Fibroblast of villous mesenchyme (primary cell): ENCODE results near the gene SMURF1. TPM values are rescaled to one million over a fixed set of nuclear protein-coding genes. Genes with fewer than 3 reads are reported as not detected.
A peak's percentile ranks its signal among the peaks of the same experiment; 100 is the strongest.
"Not testable (repeated sequence)": the region's sequence is repeated elsewhere in the genome, so short reads cannot be mapped to it uniquely, and the experiment has no call there.

Source experiments
- DNase-seq: peaks from one replicate; pipeline ENCODE4 v3.0.0-alpha.2; 2010; ENCODE audit warnings: low read depth
- H3K4me3 ChIP-seq: 2 replicates; pipeline ENCODE4 v1.5.1; 2011; ENCODE audit warnings: low read depth, mild to moderate bottlenecking, low read length
- total RNA-seq: library from RNA; depleted of rRNA; stranded (reverse); fragments of >200 nt; gene quantifications from 2 replicates; pipeline ENCODE4 v1.2.3, GENCODE V29; 2012
- TF ChIP-seq, protein P1 (sequence below): IDR thresholded peaks from 2 replicates; pipeline ENCODE4 v1.5.1; 2012; ENCODE audit warnings: low read depth, mild to moderate bottlenecking, low read length; ENCODE audit not compliant: insufficient read depth

The SMURF1 gene
- total RNA-seq, 1 donor: 29.8 TPM

DNA sequence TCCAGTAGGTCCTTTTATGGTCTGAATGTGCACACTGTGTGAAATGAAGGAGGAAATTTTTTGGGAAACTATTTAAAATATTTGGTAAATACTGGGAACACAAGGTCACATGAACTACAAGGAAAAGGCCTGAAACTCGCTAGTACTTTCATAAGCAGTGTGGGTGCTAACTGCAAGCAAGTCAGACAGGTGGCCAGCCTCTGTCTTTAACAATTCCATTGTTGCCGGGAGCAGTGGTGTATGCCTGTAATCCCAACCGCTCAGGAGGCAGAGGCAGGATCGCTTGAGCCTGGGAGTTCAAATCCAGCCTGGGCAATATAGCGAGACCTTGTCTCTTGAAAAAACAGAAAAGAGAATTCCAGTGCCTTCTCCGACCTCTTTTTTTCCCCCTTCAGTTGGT lies 37.5 kb downstream of the SMURF1 start:
- TF ChIP-seq, protein P1, sequence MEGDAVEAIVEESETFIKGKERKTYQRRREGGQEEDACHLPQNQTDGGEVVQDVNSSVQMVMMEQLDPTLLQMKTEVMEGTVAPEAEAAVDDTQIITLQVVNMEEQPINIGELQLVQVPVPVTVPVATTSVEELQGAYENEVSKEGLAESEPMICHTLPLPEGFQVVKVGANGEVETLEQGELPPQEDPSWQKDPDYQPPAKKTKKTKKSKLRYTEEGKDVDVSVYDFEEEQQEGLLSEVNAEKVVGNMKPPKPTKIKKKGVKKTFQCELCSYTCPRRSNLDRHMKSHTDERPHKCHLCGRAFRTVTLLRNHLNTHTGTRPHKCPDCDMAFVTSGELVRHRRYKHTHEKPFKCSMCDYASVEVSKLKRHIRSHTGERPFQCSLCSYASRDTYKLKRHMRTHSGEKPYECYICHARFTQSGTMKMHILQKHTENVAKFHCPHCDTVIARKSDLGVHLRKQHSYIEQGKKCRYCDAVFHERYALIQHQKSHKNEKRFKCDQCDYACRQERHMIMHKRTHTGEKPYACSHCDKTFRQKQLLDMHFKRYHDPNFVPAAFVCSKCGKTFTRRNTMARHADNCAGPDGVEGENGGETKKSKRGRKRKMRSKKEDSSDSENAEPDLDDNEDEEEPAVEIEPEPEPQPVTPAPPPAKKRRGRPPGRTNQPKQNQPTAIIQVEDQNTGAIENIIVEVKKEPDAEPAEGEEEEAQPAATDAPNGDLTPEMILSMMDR: no peak
- no peak for DNase-seq
- H3K4me3 ChIP-seq: no peak overlapping the region

DNA sequence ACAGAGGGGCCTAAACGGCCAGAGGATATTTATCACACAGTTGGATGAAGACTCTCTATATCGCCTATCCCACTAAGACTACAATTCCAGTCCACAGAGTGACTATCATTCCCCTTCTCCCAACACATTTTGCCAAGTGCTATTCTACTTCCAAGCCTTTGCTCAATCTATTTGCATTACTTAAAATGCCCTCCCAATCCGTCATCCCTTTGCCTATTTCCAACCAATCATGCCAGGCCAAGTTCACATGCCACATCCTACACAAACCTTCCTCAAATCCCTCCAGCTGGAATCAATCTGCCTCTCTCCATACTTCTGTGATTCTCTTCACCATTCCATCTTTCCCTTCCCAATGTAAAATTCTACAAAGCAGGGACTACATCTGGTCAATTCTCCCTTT lies 38.2 kb downstream of the SMURF1 start:
- H3K4me3 ChIP-seq: no peak overlapping the region
- DNase-seq: no peak
- TF ChIP-seq, protein P1: no peak

DNA sequence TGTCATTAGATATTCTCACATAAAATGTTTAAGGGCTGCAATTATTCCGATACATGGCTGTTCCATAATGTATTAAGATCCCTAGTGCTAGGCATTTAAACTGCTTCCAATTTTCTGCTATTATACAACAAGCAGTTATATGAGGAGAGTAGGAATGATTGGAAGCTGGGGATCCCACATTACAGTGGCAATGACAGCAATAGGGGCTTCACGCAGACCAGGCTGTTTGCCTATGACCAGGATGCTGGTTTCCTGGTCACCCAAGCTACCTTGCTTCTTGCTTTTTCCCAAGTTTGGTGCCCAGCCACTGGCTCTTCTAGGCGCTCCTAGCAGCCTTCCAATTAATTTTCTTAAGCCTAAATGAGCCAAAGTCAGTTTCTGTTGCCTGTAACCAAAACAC lies 39.3 kb downstream of the SMURF1 start:
- no peak overlapping the region for H3K4me3 ChIP-seq
- no peak for DNase-seq
- TF ChIP-seq, protein P1: no peak

DNA sequence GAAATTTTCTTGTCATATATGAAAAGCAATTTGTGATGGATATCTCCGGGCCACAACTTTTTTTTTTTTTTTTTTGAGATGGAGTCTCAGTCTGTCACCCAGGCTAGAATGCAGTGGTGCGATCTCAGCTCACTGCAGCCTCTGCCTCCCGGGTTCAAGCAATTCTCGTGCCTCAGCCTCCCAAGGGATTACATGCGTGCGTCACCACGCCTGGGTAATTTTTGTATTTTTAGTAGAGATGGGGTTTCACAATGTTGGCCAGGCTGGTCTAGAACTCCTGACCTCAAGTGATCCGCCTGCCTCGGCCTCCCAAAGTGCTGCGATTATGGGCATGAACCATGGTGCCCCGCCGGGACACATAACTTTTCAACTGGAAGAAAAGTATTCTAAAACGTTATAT lies 40.1 kb downstream of the SMURF1 start:
- DNase-seq, H3K4me3 ChIP-seq: not testable (repeated sequence)

DNA sequence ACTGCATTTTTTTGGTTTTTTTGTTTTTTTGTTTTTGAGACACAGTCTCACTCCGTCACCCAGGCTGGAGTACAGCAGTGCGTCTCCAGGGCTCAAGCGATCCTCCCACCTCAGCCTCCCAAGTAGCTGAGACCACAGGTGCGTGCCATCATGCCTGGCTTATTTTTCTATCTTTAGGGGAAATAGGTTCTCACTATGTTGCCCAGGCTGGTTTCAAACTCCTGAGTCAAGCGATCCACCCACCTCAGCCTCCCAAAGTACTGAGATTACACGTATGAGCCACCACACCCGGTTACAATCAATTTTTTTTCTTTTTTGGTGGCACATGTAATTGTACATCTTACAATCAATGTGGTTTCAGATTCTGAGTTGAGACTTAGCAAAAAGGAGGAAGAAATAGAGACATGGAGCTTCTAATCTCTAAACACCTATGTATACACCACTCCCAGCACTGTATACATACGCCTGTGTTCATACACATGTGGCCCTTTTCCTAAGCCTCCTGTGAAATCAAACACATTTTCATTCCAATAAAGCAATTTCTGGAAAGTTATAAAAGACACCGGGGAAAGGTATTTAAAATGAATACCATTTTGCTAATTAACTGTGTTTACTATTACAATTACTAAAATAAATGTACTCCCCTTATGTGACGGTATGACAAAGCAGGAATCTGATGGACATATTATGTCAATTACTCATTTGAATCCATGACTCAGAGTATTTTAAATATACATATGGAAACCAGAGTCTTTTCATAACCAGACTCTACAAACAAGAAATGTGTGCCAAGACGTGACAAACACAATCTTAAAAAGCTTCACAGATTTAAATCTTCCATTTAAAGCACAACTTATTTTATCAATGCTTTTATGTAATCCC lies 40.9 kb downstream of the SMURF1 start:
- no peak overlapping the region for H3K4me3 ChIP-seq
- peak; percentile 61 for DNase-seq
- TF ChIP-seq, protein P1: no peak

DNA sequence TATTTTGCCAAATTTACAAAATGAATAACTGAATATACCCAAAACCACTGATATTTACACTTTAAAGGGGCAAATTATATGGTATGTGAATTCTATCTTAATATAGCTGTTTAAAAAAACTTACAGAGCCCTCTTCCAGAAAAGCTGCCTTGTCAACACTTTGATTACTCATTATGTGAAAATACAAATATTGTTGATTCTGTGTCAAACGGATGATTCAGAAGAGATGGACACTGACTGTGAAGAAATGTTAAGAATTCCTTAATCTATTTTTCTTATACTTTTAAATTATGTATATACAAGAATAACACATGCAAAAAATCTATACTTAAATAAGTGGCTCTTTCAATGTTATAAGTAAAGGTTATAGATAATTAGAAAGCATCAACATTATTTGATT lies 41.5 kb downstream of the SMURF1 start:
- no peak overlapping the region for H3K4me3 ChIP-seq
- no peak for DNase-seq
- TF ChIP-seq, protein P1: no peak

DNA sequence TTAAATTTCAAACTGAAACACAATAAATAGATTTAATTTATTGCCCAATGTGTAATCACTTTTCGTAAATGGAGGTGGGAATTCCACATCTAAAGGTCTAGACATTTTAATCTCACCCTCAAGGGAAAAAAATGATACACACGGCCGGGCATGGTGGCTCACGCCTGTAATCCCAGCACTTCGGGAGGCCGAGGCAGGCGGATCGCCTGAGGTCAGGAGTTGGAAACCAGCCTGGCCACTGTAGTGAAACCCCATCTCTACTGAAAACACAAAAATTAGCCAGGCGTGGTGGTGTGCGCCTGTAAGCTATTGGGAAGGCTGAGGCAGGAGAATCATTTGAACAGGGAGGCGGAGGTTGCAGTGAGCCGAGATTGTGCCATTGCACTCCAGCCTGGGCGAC lies 42.4 kb downstream of the SMURF1 start:
- H3K4me3 ChIP-seq: not testable (repeated sequence)

DNA sequence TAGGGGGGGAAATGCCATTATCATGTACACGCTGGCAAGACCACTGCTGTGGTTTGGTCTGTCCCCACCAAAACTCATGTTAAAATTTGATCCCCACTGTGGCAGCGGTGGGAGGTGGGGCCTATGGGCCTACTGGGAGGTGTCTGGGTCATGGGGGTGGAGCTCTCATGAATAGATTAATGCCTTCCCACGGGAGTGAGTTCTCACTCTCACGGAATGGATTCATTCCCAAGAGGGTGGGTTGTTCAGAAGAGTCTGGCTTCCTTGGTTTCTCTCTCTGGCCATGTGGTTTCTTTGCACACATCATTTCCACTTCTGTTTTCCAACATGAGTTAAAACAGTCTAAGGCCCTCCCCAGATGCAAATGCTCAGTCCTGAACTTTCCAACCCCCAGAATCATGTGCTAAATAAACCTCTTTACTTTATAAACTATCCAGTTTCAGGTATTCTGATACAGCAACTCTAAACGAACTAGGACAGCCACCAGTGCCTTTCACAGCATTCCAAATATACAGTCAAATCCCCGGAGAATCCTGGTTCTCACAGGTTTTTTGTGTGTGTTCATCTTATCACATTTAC lies 44.3 kb downstream of the SMURF1 start:
- no peak overlapping the region for H3K4me3 ChIP-seq
- DNase-seq: peak; percentile 51
- TF ChIP-seq, protein P1: no peak

More for the DNA sequence above, 42.4 kb downstream of the SMURF1 start:
- not testable (repeated sequence) for DNase-seq
